Measurements from ENCODE around the gene PGF.

PGF gene

DNA sequence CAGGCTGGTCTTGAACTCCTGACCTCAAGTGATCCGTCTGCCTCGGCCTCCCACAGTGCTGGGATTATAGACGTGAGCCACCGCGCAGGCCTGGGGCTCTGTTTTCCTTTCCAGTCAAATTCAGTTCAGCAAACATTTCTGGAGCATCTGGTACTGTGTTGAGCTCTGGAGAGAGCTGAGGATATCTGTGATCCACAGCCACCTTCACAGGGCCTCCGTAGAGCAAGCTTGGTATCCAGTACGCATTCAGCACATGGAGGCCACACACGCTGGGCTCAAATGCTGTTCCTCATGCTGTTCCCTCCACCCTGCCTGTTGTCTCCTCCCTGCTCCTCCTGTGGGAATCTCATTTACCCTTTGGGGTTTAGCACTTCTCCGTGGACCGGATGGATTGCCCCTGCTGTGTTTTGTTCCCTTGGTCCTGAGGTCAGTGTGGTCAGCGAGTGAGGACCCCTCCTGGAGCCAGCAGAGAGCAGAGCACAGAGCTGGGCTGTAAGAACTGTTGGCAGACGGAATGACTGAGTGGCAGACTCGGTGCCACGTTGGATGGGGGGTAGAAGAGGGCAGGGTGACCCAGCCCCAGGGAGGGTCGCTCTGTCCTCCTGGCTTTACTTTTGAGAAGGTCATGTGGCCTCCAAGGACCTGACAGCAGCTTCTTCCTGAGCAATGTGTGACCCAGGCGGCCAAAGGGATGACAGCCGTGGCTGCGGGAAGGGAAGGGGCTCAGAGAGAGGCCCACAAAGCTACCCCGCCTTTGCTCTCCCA is 33.2 kb downstream of the PGF start:
- no peak for DNase-seq

GRCh38 chr14:74921053-74921620 is 34.3 kb downstream of the PGF start:
- no peak for DNase-seq

DNA sequence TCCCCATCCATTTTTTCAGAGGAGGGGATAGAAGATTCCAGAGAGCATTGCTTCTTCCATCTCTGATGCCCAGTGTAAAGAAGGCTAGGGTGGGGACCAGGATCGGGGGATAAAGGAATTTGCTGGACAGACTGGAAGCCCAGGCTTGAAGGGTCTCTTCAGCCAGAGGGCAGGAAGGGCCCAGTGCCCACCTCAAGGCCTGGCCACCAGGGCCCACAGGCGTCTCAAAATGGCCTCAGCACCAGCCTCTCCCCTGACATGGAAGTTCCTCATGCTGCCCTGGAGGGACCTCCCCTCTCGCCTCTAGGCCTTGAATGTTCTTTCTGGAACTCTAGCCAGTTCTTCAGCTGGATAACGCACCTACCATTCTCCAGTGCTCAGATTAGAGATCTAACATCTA is 35.1 kb downstream of the PGF start:
- DNase-seq: no peak

- peak in 6 of 58 donors; percentile 8 to 46 (median 20) for DNase-seq
Measured at GRCh38 chr14:74919421-74920165, 35.8 kb downstream of the PGF start.

DNA sequence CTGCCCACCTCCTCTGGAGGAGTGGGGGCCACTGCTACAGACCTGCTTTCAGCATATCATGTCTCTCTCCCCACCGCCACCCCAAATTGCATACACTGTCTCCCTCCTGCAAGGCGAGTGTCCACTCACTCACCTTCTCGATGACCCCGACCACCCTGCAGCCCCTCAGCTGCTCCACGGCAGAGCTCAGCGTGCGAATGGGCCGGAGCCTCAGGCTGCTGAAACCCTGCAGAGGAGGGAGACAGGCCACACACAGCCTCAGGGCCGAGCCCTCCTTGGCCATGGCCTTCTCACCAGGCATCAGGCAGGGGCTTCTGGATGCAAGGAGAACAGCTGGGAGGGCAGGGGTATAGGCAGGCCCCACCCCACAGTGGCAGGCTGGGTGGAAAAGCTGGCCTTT is 37.0 kb downstream of the PGF start:
- no peak for DNase-seq

GRCh38 chr14:74917646-74918081 is 37.7 kb downstream of the PGF start:
- DNase-seq: peak in 34 of 58 donors; percentile 8 to 77 (median 36)

DNA sequence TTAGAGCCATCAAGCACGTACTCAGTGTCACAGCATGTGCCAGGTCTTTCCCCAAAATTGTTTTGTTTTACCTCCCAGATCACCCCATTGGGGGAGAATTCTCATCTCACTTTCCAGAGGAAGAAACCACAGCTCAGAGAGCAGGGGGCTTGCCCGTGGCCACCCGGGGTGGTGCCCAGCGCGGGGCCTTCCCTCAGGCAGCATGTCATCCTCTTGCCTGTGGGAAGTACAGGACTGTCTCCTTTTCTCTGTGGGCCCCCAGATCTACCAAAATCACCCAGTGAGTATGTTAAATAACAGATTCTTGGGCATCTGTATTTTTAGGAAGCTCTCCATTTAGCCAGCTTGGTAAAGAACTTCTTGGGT is 38.2 kb downstream of the PGF start:
- DNase-seq: no peak

DNA sequence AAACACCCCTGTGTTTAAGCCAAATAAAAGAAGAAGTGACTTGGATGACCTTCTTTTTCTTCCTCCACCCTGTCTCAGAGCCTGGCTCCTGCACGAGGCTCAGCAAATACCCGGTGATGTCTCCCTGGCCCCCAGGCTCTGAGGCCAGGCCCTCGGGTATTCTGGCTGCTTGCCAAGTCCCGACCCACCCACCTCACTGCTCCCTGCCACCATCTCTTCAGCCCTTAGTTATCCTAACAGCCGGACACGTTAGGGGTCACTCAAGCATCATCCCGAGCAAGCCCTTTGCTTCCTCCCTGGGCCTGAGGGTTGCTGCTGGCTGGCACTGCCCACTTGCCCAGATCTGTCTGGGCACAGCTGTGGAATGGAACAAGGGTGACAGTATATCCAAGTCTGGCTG is 39.6 kb downstream of the PGF start:
- DNase-seq: no peak

DNA sequence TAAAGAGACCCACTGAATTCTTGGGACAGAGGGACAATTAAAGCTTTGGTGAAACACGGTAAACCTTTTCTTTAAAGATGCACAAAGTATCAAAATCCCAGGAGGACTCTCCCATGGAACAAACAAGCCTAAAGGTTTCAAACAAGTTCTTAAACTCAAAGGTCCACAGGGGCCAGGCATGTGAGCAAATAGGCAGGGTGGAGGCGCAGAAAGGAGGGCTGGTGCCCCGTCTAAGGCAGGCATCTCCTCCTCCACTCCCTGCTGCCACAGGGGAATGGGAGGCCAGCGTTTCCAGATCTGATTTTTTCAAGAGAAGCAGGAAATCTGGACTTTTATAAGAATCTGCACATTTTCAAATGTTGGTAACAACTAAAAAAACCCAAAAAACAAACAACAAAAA is 40.0 kb downstream of the PGF start:
- DNase-seq: no peak

GRCh38 chr14:74913986-74914573 is 41.3 kb downstream of the PGF start:
- DNase-seq: peak in 46 of 58 donors; percentile 13 to 75 (median 40)

DNA sequence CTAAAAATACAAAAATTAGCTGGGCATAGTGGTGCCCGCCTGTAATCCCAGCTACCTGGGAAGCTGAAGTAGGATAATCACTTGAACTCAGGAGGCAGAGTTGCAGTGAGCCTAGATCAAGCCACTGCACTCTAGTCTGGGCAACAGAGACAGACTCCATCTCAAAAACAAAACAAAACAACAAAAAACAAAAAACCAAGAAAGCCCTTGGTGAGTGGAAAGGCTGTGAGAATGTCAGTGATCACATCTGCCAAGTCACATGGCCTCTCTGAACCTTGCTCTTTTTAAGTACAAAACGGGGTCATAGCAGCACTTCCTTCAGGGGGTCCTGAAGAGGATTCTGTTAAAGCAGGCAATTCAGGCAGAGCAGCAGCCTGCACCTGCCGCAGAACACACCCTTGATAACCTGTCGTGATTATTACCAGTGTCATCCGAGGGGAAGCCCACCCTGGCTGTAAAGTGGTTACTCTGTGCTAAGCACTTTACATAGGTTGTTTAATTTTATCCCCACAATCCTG is 41.9 kb downstream of the PGF start:
- no peak for DNase-seq

- no peak for DNase-seq
Measured at GRCh38 chr14:74912801-74913200, 42.6 kb downstream of the PGF start.

DNA sequence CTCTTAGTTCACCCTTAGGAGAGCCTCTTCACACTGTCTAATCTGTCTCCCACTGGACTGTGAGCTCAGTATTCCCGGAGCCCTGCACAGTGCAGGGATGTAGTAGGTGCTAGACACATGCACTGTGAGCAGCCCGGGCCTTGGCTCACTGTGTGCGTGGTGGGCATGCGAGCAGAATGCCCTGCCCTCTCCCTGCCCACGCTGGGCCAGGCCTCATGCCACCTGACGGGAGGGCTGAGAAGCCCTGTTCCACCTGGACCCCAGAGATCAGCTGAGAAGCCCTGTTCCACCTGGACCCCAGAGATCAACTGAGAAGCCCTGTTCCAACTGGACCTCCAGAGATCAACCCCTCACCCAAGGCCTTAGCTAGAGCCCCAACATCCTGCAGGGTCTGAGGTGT is 43.3 kb downstream of the PGF start:
- no peak for DNase-seq

DNA sequence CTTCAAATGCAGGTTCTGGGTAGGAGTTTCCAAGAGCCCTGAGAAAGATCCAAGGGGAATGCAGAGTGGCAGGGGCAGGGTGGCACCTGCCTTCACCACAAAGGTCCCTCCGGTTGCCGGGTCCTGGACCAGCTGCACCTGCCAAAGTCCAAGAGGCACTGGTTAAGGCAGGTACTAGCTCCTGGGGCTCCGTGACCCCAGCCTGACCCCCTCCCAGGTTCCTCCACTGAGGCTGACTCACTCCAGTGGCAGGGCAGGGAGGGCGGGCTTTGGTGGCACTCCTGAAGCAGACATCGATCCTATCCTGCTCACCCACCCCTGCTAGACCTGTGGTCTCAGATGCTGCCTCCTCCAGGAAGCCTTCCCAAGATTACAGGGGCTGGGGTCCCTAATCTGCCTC is 43.7 kb downstream of the PGF start:
- no peak for DNase-seq

- DNase-seq: no peak
Measured at GRCh38 chr14:74911221-74911620, 44.2 kb downstream of the PGF start.

DNA sequence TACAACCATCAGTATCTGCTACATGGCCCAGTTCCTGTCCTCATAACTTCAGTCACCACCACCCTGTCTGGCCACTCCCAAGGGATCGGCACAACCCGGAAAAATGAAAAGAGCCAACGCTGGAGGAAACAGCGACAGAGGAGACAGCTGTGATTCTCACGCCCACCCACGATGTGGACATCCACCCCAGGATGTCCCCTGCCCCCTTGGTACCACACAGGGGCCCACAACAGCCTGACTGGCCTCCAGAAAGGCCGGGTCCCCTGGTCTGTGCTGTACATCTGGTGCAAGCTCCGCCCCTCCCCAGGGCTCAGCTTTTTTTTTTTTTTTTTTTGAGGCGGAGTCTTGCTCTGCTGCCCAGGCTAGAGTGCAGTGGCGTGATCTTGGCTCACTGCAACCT is 44.8 kb downstream of the PGF start:
- no peak for DNase-seq

GRCh38 chr14:74909911-74910310 is 45.5 kb downstream of the PGF start:
- DNase-seq: no peak

DNA sequence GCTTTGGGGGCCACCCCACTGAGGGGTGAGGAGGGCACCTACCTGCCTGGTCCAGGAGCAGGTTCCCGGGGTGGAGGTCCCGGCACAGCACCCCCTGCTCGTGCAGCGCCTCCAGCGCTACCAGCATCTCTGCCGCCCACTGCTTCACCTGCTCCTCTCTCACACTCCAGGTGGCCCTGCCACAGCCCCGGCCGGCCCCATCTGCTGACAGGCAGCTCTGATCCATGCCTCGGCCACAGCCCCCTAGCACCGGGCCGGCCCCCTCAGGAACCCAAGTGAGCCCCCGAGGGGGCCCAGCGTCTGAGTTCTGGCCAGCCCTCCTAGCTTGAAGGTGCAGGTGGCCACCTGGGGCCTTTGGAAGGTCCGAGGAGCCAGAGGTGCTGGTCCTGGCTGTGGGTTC is 45.9 kb downstream of the PGF start:
- DNase-seq: no peak

GRCh38 chr14:74908861-74909341 is 46.5 kb downstream of the PGF start:
- no peak for DNase-seq

- peak in 24 of 58 donors; percentile 9 to 64 (median 33) for DNase-seq
Measured at GRCh38 chr14:74907744-74908143, 47.7 kb downstream of the PGF start.

DNA sequence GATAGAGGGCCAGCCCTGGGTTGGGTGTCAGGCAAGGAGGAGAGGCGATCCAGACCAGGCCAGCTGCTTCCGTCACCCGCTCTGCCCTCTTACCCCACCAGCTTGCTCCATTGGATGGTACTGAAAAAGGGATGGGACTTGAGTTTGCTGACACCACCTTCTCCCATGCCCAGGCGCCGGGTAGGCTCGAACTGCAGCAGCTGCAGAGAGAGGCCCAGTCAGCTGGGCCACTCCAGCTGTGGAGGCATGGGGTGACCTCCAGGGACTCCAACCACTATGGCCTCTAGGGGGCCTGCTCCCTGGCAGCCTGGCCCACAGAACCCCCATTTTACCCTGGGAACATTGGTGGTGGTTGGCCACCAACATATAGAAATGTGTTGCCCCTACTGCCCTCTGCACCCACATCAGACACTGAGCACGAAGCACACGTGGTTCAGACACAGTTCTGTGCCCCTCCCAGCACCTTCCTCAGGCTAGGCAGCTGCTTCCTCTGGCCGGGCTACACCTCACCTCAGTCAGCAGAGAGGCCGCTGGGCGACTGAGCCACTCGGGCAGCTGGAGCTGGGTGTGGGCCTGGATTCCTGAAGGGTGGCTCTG is 48.4 kb downstream of the PGF start:
- DNase-seq: no peak
